Mucosa of gallbladder (tissue), 1 donor: ENCODE data around the gene FTSJ1. TPM values are rescaled to one million over a fixed set of nuclear protein-coding genes. Genes with fewer than 3 reads are reported as not detected.
"Not testable (repeated sequence)": the region's sequence is repeated elsewhere in the genome, so short reads cannot be mapped to it uniquely, and the experiment has no call there.

Experiments used
- DNase-seq: peaks from one replicate; pipeline ENCODE4 v3.0.0-alpha.2; 2020; ENCODE audit warnings: low spot score
- total RNA-seq: library from RNA; stranded (reverse); gene quantifications from one replicate; pipeline ENCODE4 v1.2.1, GENCODE V29; 2021
- donor health status: DM: no; HTN: no; CAD: no.

FTSJ1 gene
- total RNA-seq, 1 donor from 2014 or later, result 24.6 TPM

DNA sequence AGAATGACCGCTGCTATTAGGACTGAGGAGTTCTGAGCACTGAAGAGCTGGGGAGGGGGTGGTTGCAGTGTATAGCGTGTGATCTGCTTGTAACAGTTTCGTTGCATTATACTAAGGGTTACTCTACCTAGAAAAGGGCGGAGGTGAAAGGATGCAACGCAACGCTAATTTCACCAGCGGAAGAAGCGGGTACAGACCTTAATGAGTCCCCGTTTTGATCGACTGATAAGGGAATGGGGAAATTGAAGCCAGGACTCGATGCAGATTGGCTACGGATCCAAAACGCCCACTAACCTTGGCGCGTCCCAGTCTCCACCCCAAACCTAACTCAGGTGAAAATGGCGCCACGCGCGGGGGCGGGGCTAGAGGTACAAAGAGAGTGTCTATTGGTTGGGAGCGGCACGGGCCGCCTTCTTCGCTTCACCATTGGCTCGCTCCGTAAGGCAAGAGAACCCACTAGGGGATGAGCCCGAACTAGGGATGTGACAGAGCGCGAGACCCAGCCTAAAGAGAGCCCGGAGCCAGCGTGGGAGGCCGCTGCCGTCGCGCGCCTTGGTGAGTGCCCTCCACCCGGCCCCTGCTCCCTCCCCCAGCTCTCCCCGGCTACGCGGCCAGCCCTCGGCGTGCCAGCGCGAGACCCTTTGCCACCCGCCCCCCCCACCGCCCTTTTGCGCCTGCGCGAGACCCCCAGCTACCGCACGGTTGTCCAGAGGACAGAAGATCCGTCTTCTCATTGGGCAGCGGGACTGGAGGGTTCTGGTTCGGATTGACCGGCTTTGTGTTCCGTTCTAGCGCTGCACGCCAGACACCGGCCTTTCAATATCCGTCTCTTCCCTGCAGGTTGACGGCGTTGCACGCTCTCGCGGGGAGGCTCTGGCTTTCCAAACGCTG, 45.6 kb downstream of the FTSJ1 start, which contains the start of gene EBP:
TSS of gene EBP (plus strand) at position 456 of the 891 bp plus-strand sequence. CDS start 1,964 bp downstream, outside the sequence.
- DNase-seq, result peak; percentile 93

DNA sequence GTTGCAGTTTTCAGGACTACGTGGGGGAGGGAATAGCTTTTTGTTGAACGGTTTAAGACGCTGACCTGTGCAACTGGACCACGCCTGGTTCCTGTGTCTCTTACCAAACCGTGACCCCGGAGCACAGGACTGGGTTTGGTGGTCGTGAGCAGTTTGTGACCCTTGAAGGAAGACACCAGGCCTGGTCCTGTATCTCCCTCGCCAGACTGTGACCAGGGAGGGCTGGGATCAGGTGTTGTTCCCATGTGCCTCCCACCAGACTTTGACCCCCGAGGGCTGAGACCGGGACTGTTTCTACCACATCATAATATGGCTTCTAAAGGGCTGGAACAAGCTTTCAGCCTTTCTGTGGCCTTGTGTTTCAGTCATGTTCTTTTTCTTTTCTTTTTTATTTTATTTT, 46.3 kb downstream of the FTSJ1 start:
- no peak for DNase-seq

DNA sequence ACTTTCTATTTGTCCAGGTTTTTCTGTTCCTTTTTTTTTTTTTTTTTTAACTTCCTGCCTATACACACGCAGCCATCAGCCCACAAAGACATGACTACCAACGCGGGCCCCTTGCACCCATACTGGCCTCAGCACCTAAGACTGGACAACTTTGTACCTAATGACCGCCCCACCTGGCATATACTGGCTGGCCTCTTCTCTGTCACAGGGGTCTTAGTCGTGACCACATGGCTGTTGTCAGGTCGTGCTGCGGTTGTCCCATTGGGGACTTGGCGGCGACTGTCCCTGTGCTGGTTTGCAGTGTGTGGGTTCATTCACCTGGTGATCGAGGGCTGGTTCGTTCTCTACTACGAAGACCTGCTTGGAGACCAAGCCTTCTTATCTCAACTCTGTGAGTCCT, 47.7 kb downstream of the FTSJ1 start:
- DNase-seq, result no peak

- not testable (repeated sequence) for DNase-seq
These were observed 49.9 kb downstream of the FTSJ1 start for GRCh38 chrX:48525853-48526252.

DNA sequence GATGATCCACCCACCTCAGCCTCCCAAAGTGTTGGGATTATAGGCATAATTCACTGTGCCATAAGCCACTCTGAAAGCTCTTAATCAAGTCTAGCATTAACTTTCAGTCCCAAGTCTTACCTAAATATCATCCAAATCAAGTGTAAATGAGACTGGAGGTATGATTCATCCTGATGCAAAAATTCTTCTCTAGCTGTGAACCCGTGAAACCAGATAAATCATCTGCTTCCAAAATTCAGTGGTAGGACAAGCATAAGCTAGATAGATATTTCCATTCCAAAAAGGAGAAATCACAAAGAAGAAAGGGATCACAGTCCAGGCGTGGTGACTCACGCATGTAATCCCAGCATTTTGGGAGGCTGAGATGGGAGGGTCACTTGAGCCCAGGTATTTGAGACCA, 54.7 kb downstream of the FTSJ1 start:
- no peak for DNase-seq

- no peak for DNase-seq
These were observed 55.5 kb downstream of the FTSJ1 start for GRCh38 chrX:48531358-48531959.

DNA sequence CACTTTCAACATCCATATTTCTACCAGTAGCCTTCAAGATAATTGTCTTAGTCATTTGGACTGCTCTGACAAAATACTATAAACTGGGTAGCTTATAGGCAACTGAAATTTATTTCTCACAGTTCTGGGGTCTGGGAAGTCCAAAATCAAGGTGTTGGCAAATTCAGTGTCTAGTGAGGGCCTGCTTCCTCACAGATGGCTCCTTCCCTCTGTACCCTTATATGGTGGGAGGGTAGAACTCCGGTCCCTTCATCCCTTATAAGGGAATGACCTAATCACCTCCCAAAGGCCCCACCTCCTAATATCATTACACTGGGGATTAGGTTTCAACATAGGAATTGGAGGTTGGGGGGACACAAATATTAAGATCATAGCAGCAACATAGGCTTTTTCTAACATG, 56.2 kb downstream of the FTSJ1 start:
- DNase-seq, result no peak

GRCh38 chrX:48533165-48533564, 57.2 kb downstream of the FTSJ1 start:
- no peak for DNase-seq

Other genes with a start within 250 kb of the FTSJ1 start
- not detected for gene SSX1, start 220.8 kb upstream of the FTSJ1 start, total RNA-seq
- gene SSX3, start 119.5 kb upstream of the FTSJ1 start, total RNA-seq, result not detected
- gene SSX4, start 92.7 kb upstream of the FTSJ1 start, total RNA-seq, result not detected
- gene SSX4B, start 64.2 kb upstream of the FTSJ1 start, total RNA-seq, result not detected
- gene SLC38A5, start 5.9 kb upstream of the FTSJ1 start, total RNA-seq, result 3.8 TPM
- gene PORCN, start 32.8 kb downstream of the FTSJ1 start, total RNA-seq, result 11.8 TPM
- gene EBP, start 45.6 kb downstream of the FTSJ1 start, total RNA-seq, result 127 TPM
- gene TBC1D25, start 63.5 kb downstream of the FTSJ1 start, total RNA-seq, result 17.8 TPM
- 46.0 TPM for gene RBM3, start 98.3 kb downstream of the FTSJ1 start, total RNA-seq
- gene WDR13, start 121.3 kb downstream of the FTSJ1 start, total RNA-seq, result 156 TPM
- gene WAS, start 207.6 kb downstream of the FTSJ1 start, total RNA-seq, result 11.5 TPM
- gene SUV39H1, start 220.5 kb downstream of the FTSJ1 start, total RNA-seq, result 4.5 TPM